SJSA1 (cell line): ENCODE data around the gene CHRNA1. TPM values are rescaled to one million over a fixed set of nuclear protein-coding genes. Genes with fewer than 3 reads are reported as not detected.
A peak's percentile ranks its signal among the peaks of the same experiment; 100 is the strongest.

Experiments
- DNase-seq, 2 experiments: peaks; one replicate each; pipeline ENCODE4 v3.0.0-alpha.2; 2015 to 2020; ENCODE audit warnings: low spot score in 2 of 2, low read depth in 1 of 2
- H3K27ac ChIP-seq: fragments of 250-450 bp; sonication (Bioruptor Pico); 2 replicates; pipeline ENCODE4 v1.5.1; 2020; ENCODE audit warnings: mild to moderate bottlenecking, moderate library complexity
- H3K27me3 ChIP-seq: fragments of 250-450 bp; sonication (Bioruptor Pico); replicated peaks from 2 replicates; pipeline ENCODE4 v1.5.1; 2020; ENCODE audit warnings: mild to moderate bottlenecking, moderate library complexity
- H3K36me3 ChIP-seq: fragments of 250-450 bp; sonication (Bioruptor Pico); 2 replicates; pipeline ENCODE4 v1.5.1; 2020; ENCODE audit warnings: mild to moderate bottlenecking
- H3K4me1 ChIP-seq: fragments of 250-450 bp; sonication (Bioruptor Pico); replicated peaks from 2 replicates; pipeline ENCODE4 v1.6.1; 2021; ENCODE audit warnings: mild to moderate bottlenecking
- H3K4me3 ChIP-seq: fragments of 250-450 bp; sonication (Bioruptor Pico); 2 replicates; pipeline ENCODE4 v1.5.1; 2020; ENCODE audit warnings: mild to moderate bottlenecking
- H3K9me3 ChIP-seq: fragments of 250-450 bp; sonication (Bioruptor Pico); replicated peaks from 2 replicates; pipeline ENCODE4 v1.5.1; 2020; ENCODE audit warnings: mild to moderate bottlenecking
- total RNA-seq: library from RNA; depleted of rRNA; stranded (reverse); fragments of >200 nt; shearing (Covaris generic); gene quantifications from 2 replicates; pipeline ENCODE4 v1.2.3, GENCODE V29; 2014

The CHRNA1 gene
- total RNA-seq, 1 experiment from 2014 or later: 0.16 TPM

DNA sequence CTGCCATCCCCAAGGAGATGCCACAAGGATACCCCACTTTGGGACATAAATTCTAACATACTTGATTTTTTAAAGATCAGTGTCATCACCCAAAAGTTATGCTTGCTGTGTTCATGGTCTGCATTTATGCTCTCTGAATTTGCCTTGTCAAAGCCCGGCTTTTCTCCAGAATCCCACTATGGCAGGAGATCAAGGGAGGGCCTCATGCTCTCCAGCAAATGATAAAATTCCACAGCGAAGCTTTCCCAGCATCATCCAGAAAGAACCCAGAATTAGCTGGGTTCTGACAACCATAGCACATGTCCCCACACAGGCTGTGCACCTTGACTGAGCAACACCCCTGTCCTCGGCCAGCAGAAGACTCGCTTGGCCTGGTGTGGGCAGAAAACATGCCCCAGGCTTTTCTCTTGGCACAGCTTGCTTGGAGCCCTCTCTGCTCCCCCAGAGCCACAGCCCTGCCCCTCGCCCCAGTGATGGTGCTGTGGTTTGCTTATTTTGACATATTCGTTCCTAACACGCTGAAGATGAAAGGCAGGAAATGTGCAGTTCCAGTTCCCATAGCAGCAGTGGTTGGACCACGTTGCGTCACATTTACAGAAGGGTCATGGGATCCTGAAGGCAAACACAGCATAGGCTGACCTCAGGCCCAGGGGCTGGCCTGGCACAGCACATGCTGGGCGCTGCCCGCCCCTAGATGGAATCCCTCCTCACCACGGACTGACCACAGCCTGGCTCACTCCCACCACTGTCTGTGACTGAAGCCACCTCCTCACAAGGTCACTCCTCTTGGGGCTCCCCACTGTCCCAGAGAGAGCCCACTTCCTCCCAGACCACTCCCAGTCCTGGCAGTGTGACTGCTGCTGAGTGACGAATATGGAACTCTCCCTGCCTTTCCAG, 14.1 kb upstream of the CHRNA1 start:
- no peaks in the 10 kb centered on the region for H3K27me3 ChIP-seq

DNA sequence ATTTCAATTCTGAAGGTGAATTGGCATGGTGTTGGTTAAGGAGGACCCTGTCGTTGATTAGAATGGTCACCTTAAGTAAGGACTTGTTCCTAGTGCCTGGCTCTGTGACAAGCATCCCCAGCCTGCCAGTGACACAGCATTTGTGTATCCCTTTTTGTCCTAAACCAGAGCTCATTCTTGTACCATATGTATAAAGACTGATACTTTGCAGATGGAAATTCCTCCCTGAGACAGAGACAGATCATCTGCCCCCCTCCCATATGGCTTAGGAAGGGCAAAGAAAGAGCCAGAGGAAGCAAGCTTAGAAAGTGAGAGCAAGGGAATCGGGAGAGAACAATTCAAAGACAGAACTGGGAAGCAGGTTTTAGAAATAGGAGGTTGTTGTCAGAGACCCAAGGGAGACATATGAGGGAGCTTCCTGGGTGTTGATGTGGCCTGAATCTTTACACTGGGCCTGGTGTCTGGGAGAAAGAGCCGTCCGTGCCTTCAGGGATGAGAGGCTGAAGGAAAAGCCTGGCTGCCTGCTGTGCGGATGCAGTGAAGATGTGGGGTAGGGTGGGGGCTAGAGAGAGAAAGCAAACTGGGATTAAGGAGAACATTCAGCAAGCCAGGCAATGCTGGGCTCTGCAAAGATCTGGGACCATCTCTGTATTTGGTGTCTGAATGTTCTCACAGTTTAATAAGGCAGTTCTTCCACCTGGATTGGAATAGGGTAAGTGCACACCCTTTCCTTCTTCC, 13.2 kb upstream of the CHRNA1 start:
- Histone ChIP-seq H3K9me3 (no peaks in the 10 kb centered on the region), H3K4me1 (peaks cover 37% of the 10 kb centered on the region), H3K4me3 (no peak overlapping the region), H3K27me3 (no peaks in the 10 kb centered on the region), H3K36me3 (no peaks in the 10 kb centered on the region), H3K27ac (no peak overlapping the region)
- DNase-seq: no peak

More for the DNA sequence above, 14.1 kb upstream of the CHRNA1 start:
- peak; percentile 55 to 63 for DNase-seq
- Histone ChIP-seq H3K4me3 (no peak overlapping the region), H3K36me3 (no peaks in the 10 kb centered on the region), H3K4me1 (peaks cover 32% of the 10 kb centered on the region), H3K27ac (peak overlapping the region; percentile 65), H3K9me3 (no peaks in the 10 kb centered on the region)

DNA sequence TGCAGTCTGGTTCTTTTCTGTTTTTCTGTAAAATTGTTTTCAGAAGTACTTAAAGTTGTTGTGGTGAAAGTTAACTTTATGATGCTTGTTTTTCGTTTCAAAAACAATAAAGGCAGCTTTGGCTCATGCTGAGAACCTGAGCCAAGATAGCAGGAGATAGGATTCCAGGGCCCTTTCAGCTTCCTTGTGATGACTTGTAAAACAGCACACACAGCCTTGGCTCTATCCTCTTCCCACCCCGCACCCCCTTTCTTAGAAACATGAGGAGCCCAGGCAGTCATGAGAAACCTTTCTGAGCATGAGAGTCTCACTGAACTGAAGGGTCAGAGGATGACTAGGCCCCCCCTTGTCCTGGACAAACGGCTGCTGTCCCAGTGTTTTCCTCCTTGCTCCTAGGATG, 12.4 kb upstream of the CHRNA1 start:
- Histone ChIP-seq H3K36me3 (no peaks in the 10 kb centered on the region), H3K4me1 (peaks cover 45% of the 10 kb centered on the region), H3K27me3 (no peaks in the 10 kb centered on the region), H3K27ac (no peak overlapping the region), H3K4me3 (no peak overlapping the region), H3K9me3 (no peaks in the 10 kb centered on the region)
- DNase-seq: no peak

DNA sequence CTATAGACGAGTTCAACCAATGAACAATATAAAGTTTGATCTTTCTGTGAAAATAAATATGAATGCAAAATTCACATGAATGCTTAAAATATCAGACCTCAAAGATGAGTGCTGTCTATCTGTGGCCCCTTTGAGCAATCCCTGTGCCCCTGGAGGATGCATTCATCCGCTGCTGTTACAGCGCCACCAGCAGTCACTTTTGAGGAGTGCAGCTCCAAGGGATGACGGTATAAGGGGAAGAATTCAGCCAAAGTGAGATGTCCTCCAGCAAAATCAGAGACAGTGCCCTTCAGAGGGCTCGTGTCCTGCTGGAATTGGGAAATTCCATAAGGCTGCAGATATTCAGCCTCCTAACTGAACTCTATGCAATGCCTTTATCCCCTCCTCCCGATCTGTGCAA, 12.0 kb upstream of the CHRNA1 start:
- no peak overlapping the region for H3K27ac ChIP-seq

DNA sequence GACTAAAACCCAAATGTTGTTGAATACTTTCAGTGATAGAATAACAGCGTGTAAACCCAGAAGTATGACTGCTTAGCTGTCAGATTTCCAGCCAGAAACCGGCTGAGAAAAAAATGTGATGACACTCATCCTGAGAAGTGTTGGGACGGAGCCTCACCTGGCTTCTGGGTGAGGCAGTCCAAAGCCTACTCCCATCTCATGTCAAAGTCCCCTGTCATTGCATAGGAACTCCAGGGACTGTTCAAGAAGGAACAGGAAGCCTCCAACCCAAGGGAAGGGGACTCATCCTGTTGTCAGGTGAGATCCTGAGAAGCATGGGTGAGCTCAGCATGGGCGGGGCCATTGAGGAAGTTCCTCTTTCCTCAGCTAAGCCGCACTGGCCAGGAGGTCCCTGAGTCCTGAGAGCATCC, 11.3 kb upstream of the CHRNA1 start:
- H3K4me3 ChIP-seq: no peak overlapping the region
- no peaks in the 10 kb centered on the region for H3K9me3 ChIP-seq
- no peak overlapping the region for H3K27ac ChIP-seq
- no peaks in the 10 kb centered on the region for H3K36me3 ChIP-seq
- H3K27me3 ChIP-seq: no peaks in the 10 kb centered on the region
- DNase-seq: no peak
- H3K4me1 ChIP-seq: peaks cover 47% of the 10 kb centered on the region

More for the DNA sequence above, 12.0 kb upstream of the CHRNA1 start:
- Histone ChIP-seq H3K9me3 (no peaks in the 10 kb centered on the region), H3K4me3 (no peak overlapping the region), H3K36me3 (no peaks in the 10 kb centered on the region), H3K4me1 (peaks cover 47% of the 10 kb centered on the region), H3K27me3 (no peaks in the 10 kb centered on the region)
- no peak for DNase-seq

DNA sequence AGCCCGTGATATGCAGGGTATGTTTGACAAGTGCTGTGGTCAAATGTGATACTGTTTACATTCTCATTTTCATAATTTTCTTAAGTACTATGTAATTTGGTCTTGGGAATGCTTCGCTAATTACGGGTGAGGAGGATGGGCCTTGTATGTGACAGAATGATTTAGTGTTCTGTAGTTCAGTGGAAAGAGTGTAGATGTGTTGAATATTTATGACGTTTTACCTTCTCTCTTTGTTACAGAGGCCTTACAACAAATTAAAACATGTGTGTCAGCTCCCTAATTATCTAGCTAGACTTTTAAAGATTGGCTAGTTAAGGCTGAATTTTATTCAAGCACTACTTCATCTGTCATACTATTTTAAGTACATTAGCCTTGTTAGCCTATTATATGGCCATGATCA, 10.6 kb upstream of the CHRNA1 start:
- Histone ChIP-seq H3K4me1 (peaks cover 41% of the 10 kb centered on the region), H3K9me3 (no peaks in the 10 kb centered on the region)

DNA sequence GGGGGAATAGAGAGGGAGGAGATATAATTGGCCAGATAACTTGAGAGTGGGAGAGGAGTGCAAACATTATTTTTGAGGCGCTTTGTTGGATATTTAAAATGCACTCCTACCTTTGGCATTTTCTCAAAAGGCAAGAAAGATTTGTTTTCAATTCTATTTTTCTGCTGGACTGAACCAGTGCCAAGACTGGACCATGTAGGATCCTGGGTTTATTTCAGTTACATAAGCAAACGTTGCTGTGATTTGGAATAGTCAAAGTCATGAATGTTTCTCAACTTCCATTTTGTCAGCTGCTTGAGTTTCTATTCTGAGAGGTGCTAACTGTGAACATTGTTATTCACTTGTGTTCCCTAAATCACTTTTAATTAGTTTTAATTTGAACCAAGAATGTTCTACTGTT, 8.9 kb upstream of the CHRNA1 start:
- Histone ChIP-seq H3K27me3 (no peaks in the 10 kb centered on the region), H3K9me3 (no peaks in the 10 kb centered on the region), H3K4me1 (peaks cover 24% of the 10 kb centered on the region), H3K36me3 (no peaks in the 10 kb centered on the region), H3K4me3 (no peak overlapping the region), H3K27ac (no peak overlapping the region)
- DNase-seq: no peak

More for the DNA sequence above, 10.6 kb upstream of the CHRNA1 start:
- Histone ChIP-seq H3K27me3 (no peaks in the 10 kb centered on the region), H3K4me3 (no peak overlapping the region), H3K36me3 (no peaks in the 10 kb centered on the region), H3K27ac (no peak overlapping the region)
- no peak for DNase-seq

DNA sequence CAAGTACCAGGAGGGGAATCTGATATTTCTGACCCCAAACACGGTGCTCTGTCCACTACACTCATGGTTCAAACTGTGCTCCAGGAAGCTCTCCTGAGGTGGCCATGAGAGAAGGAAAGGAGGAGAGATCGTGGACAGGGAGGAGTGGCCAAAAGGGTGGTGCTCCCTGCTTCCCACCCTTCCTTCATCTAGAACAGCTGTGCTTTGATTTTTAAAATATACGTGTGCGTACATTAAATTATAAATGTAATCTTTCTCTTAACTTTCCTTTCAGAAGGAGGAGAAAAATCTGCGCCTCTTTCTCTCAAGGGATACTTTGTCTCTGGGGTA, 8.2 kb upstream of the CHRNA1 start:
- H3K27ac ChIP-seq: peak overlapping the region; percentile 45
- H3K36me3 ChIP-seq: no peaks in the 10 kb centered on the region
- peaks cover 16% of the 10 kb centered on the region for H3K4me1 ChIP-seq
- H3K9me3 ChIP-seq: no peaks in the 10 kb centered on the region
- no peak for DNase-seq
- no peaks in the 10 kb centered on the region for H3K27me3 ChIP-seq
- H3K4me3 ChIP-seq: no peak overlapping the region

DNA sequence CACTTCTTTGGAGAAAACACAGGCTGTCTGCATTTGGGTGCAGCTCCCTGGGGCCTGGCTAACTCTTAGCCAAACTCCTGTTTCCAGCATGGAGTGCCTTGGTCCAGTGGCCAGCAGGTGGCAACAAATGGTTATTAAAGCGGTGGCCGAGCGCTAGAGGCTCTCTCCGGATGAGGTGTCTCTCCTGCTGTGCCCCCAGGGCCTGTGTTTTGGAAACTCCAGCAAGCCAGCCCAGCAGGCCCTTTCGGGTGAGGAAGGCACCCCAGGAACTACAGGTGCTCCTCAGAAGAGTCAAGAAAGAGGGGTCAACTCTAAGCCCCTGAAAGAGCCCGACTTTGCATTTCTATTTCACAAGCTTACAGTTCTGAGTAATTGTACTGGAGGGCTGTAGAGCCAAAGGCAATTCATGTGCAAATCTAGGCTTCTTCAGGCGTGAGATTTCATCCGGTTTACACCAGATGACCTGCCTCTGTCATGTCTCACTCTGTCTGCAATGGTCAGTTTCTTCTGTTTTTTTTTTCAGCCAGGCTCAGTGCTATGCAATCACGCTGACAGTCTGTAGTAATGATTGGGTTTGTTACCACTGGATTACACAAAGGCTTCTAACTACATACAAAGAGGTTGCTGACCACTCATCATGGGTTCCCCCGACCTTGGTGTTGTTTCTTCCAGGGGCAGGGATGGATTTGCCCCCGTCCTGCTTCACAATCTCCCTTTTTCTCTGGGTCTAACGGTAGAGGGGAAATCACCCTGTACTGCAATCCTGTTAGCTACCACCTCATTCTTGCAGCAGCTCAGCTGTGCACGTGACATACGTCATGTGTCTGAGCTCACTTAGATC, 7.6 kb upstream of the CHRNA1 start:
- Histone ChIP-seq H3K36me3 (no peaks in the 10 kb centered on the region), H3K27ac (peak overlapping the region; percentile 45), H3K4me1 (peaks cover 19% of the 10 kb centered on the region), H3K27me3 (no peaks in the 10 kb centered on the region), H3K4me3 (no peak overlapping the region), H3K9me3 (no peaks in the 10 kb centered on the region)
- peak; percentile 84 to 88 for DNase-seq

DNA sequence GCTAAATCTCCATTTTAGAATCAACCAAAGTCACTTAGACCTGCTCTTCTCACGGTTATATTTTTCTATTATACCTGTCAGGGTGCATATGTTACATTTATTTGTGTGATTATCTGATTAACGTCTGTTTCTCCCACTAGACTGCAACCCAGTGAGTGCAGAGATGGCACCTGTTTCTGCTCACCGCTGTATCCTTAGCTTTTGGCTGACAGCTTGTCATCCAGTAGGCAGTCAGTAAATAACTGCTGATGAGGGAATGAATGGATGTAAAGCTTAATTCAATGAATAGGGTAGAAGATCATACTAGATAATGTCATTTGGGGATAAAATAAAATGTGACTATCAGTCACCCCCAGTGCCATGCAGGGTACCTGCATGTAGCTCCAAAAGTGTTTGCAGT, 6.9 kb upstream of the CHRNA1 start:
- H3K9me3 ChIP-seq: no peaks in the 10 kb centered on the region
- H3K4me1 ChIP-seq: peaks cover 19% of the 10 kb centered on the region
- no peaks in the 10 kb centered on the region for H3K36me3 ChIP-seq
- DNase-seq: no peak
- H3K27ac ChIP-seq: no peak overlapping the region
- H3K27me3 ChIP-seq: no peaks in the 10 kb centered on the region
- no peak overlapping the region for H3K4me3 ChIP-seq

DNA sequence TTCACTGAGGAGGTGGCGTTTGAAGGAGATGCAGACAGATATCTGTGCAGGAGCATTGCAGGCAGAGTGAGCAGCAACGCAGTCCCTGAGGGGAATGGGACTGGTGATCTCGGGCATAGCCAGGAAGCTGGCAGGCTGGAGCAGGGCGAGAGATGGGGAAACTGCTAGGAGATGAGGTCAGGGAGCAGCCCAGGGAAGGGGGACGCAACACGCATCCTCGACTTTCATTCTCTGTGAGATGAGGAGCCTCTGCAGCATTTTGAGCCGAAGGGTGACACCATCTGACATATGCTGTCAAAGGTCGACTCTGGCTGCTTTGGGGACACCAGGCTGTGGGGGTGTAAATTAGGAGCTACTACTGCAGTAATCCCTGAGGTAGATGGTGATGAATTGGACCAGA, 4.3 kb upstream of the CHRNA1 start:
- Histone ChIP-seq H3K4me3 (no peak overlapping the region), H3K27ac (no peak overlapping the region), H3K27me3 (no peaks in the 10 kb centered on the region), H3K4me1 (peaks cover 34% of the 10 kb centered on the region), H3K9me3 (no peaks in the 10 kb centered on the region), H3K36me3 (no peaks in the 10 kb centered on the region)
- no peak for DNase-seq

DNA sequence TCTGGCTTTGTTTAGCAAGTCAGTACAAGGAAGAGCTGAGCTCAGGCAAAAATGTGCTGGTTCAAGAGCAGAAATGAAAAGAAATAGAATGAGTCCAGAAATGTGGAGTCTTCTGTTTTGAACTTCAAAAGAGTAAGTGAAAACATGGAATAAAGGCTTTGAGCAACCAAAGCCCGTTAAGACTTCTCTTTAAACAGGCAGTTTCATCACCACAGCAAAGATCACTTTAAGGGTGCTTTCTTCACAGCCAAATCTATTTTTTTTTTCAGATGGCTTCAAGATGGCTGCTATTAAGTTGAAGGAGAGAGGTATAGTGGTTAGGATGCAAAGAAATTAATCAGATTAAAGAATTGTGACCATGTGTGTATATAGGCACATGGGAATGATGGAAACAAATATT, 2.0 kb upstream of the CHRNA1 start:
- no peaks in the 10 kb centered on the region for H3K36me3 ChIP-seq
- no peaks in the 10 kb centered on the region for H3K27me3 ChIP-seq
- H3K4me3 ChIP-seq: no peak overlapping the region
- peaks cover 19% of the 10 kb centered on the region for H3K4me1 ChIP-seq
- H3K27ac ChIP-seq: no peak overlapping the region
- no peak for DNase-seq
- H3K9me3 ChIP-seq: no peaks in the 10 kb centered on the region

DNA sequence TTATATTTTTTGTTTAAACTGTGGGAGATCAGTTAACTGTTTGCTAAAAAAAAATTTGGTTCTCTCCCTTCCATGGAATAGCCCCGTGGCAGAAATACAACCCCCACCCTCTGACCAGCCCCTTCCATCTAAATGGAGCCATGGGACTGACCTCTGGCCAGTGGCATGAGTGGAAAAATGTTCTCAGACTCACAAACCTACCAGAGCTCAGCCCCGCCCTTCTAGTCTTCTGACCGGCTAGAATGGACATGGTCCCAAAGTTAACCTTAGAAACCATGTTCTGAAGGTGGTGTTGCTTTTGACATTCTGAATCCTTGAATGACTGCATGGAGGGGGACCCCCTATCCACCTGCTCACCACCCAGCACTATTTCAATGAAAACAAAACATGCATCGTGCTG, 1.3 kb upstream of the CHRNA1 start:
- DNase-seq: no peak
- H3K36me3 ChIP-seq: no peaks in the 10 kb centered on the region
- no peaks in the 10 kb centered on the region for H3K9me3 ChIP-seq
- no peak overlapping the region for H3K27ac ChIP-seq
- no peak overlapping the region for H3K4me3 ChIP-seq
- H3K27me3 ChIP-seq: no peaks in the 10 kb centered on the region
- H3K4me1 ChIP-seq: peaks cover 19% of the 10 kb centered on the region
